ENCODE results near the gene CCNB3. TPM values are rescaled to one million over a fixed set of nuclear protein-coding genes. Genes with fewer than 3 reads are reported as not detected.
"Not testable (repeated sequence)": the region's sequence is repeated elsewhere in the genome, so short reads cannot be mapped to it uniquely, and the experiment has no call there.

Gene CCNB3, protein sequence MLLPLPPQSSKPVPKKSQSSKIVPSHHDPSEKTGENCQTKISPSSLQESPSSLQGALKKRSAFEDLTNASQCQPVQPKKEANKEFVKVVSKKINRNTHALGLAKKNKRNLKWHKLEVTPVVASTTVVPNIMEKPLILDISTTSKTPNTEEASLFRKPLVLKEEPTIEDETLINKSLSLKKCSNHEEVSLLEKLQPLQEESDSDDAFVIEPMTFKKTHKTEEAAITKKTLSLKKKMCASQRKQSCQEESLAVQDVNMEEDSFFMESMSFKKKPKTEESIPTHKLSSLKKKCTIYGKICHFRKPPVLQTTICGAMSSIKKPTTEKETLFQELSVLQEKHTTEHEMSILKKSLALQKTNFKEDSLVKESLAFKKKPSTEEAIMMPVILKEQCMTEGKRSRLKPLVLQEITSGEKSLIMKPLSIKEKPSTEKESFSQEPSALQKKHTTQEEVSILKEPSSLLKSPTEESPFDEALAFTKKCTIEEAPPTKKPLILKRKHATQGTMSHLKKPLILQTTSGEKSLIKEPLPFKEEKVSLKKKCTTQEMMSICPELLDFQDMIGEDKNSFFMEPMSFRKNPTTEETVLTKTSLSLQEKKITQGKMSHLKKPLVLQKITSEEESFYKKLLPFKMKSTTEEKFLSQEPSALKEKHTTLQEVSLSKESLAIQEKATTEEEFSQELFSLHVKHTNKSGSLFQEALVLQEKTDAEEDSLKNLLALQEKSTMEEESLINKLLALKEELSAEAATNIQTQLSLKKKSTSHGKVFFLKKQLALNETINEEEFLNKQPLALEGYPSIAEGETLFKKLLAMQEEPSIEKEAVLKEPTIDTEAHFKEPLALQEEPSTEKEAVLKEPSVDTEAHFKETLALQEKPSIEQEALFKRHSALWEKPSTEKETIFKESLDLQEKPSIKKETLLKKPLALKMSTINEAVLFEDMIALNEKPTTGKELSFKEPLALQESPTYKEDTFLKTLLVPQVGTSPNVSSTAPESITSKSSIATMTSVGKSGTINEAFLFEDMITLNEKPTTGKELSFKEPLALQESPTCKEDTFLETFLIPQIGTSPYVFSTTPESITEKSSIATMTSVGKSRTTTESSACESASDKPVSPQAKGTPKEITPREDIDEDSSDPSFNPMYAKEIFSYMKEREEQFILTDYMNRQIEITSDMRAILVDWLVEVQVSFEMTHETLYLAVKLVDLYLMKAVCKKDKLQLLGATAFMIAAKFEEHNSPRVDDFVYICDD (N-terminal part only)
- polyA plus RNA-seq (ENCODE audit: insufficient read length), result 1.6 TPM
- long read RNA-seq, donor 1, result 0 reads
- long read RNA-seq, donor 2, result 0 reads
- long read RNA-seq, donor 3, result 0 reads
- long read RNA-seq, donor 4, result 0 reads
- long read RNA-seq, donor 5, result 0 reads
- long read RNA-seq, donor 6, result 0 reads
- long read RNA-seq, donor 7, result 0 reads
- long read RNA-seq, donor 8, result 0 reads

DNA sequence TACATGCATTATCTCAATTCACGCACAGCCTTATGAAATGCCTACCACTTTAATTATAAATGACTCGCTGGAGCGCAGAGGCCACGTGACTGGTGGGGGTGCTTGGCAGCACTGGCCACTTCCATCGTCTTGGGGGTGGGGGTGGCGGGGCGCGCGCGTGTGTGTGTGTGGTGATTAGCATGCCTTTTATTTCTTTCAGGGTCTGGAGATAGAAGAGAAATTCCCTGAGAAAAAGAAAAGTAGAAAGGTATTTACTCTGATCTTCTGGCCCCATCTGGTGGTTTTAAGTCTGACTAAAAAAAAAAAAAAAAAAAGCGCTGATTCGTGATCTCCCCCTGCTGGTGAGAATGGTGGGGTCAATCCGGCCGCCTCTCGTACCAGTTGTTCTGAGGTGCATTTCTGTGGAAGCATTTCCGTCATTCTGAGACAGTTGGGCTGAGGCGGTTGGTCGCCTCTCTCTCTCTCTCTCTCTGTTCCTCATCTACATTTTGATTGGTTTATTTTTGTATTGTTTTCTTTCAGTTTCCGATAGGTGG lies at the start of gene CCNB3:
TSS of gene CCNB3 (plus strand) at position 402 of the 536 bp plus-strand sequence. CDS start 80,399 bp downstream, outside the sequence.
- peak; percentile 63 for DNase-seq

DNA sequence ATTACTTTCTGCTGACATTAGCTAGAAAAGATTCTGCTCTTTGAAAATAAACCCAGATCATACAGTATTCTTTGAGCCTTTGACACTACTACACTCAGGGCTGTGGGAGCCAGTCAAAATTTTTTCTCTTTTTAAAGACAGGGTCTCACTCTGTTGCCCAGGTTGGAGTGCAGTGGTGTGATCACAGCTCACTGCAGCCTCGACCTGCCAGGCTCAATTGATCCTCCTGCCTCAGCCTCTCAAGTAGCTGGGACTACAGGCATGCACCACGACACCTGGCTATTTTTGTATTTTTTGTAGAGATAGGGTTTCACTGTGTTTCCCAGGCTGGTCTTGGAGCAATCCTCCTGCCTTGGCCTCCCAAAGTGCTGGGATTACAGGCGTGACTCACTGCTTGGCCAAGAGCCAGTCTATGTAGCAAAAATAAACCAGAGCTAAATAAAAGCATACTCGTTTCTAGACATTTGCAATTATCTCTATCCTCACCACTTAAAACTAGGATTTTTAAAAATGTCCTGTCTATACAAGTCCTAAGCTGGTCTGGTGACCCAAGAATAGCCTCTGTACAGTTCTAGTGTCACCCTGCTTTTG lies 46.9 kb upstream of the CCNB3 start:
- DNase-seq, result no peak

DNA sequence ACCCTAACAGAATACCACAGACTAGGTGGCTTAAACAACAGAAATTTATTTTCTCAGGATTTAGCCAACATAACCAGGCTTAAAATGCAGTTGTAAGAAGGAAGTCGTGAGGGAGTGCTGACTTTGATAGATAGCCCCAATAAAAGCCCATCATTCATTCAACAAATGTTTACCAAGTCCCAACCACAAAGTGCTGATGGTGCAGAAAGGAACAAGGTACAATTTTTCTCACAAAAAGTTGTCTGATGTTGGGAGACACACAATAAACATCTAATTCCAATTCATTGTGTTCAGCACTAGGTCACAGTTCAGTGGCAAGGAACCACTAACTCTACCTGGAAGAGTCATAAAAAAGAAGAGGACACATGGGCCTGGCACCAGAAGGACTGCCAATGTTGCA lies 46.0 kb upstream of the CCNB3 start:
- DNase-seq, result no peak

DNA sequence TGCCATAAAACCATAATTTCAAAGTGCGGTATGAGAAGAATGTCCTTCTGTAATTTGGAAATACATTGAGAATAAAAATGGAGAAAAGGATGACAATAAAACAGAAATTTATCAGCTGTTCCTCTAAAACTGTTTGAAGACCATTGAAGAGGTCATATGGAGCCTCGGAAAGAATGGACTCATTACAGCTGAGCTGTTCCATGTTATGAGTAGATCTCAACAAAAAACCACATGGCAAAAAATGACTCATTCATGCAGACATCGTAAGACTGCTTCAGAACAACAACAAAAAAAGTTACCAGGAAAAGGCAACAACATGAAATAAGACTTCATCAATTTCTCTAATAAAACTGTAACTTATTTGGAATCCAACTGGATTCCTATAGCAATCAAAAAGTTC lies 43.4 kb upstream of the CCNB3 start:
- DNase-seq, result no peak

DNA sequence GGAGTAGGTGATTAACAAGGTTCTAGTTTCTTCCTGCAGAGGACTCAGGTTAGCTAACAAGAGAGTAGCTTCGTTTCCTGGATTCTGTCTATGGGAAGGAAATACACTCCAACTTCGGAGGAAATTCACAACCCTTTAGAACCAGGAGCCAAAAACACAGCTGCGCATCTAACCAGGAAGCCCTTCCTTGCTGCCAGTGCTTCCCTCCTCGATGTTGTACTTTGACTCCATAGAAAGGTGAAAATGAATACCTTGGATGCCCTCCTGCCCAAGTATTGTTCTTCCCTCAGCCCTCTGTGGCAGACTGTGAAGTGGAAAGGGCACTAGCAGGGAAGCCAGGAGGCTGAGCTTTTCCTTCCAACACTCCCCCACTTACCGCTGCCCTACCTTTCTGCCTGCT lies 38.8 kb upstream of the CCNB3 start:
- no peak for DNase-seq

DNA sequence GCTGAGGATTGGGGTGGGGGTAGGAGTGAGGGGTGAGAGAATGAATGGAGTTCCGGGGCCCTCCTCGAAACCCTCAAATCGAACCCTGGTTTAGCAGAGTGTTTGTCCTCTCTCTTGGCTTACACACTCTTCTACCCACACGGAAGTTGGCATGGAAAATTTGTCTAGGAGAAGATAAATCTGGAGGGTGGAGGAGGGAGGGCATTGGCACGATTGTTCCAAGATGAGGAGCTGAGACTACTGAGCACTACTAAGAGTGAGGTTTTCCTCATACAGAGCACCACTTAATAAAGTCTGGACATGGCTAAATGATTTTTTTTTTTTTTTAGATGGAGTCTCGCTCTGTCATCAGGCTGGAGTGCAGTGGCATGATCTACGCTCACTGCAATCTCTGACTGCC lies 37.2 kb upstream of the CCNB3 start:
- DNase-seq, result no peak

DNA sequence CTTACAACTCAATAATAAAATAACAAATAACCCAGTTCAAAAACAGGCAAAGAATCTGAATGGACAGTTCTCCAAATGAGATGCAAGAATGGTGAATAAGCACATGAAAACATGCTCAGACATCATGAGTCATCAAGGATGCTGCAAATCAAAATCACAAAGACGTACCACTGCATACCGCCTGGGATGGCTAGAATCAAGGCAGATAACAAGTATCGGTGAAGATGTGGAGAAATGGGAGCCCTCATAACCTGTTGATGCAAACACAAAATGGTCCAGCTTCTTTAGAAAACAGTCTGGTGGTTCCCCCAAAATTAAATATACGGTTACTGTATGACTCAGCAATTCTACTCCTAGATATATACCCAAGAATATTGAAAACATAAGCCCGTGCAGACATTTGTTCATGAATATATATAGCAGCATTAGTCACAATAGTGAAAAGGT lies 36.3 kb upstream of the CCNB3 start:
- no peak for DNase-seq

DNA sequence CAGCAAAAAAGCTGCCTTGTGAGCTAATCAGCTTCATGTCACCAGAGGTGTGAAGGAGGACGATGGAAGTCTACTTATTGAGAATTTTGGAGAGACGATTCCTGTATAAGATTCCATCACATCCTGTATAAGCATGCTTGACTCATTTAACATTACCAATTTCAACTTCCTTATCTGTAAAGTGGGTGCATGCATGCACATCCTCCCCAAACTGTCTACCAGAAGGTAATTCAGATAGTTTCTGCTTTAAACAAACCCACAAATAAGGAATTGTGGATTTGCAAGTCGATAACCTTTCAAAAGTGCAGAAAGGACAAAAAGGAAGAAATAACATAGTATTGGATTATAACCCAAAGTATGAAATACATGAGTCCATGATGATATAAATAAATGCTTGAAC lies 34.8 kb upstream of the CCNB3 start:
- no peak for DNase-seq

DNA sequence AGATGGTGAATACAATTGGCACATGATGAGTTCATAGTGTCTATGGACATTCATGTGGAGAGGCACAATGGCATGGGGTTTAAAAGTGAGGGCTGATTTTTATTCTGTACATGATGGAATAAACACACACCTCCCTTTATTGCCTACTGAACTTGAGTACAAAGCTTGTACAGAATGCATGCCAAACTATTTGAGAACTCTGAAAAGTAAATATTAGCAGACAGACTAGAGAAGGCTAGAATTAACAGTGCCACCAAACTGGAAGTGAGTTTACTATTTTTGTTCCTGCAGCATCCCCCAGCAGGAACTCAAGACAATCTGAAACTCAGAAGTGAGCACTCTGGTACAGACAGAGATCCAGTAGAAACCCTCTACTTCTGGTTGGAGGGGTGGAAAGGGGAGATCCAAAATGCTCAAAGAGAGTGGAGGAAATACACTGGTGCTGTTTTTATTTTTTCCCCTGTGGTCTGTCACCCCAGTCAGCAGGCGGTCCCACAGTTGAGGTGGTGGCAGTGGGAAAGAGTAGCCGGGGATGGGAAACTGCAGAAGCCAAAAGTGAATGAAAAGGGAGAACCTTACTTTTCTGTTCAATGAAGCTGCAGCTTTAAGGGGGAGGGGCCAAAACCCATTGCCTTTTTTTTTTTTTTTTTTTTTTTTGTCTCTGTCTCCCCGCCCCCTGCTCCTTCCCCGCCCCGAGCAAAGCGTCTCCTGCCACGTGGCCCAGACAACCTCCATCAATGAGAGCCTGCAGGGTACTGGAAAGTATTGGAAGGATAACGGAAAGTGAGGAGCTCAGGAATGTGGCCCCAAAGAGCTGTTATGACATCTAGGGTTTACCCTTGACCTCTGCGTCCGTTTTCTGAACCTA lies 24.3 kb upstream of the CCNB3 start:
- DNase-seq, result no peak

DNA sequence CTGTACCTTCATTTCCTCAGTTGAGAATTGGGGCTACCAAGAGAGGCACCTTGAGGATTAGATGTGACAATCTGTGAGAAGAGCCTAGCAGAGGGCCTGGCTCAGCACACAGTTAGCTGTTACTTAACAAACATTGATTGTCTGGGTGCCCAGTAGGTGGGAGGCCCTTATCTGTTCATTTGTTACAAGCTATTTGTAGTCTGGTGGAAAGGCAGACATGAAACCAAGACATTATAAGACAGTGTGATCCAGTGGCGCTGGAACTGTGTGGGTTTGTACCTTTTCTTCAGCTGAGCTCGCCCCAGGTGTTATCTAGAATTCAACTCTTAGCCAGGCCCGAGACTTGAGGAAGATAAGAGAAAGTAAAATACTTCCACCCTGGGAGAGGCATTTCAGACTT lies 20.7 kb upstream of the CCNB3 start:
- no peak for DNase-seq

DNA sequence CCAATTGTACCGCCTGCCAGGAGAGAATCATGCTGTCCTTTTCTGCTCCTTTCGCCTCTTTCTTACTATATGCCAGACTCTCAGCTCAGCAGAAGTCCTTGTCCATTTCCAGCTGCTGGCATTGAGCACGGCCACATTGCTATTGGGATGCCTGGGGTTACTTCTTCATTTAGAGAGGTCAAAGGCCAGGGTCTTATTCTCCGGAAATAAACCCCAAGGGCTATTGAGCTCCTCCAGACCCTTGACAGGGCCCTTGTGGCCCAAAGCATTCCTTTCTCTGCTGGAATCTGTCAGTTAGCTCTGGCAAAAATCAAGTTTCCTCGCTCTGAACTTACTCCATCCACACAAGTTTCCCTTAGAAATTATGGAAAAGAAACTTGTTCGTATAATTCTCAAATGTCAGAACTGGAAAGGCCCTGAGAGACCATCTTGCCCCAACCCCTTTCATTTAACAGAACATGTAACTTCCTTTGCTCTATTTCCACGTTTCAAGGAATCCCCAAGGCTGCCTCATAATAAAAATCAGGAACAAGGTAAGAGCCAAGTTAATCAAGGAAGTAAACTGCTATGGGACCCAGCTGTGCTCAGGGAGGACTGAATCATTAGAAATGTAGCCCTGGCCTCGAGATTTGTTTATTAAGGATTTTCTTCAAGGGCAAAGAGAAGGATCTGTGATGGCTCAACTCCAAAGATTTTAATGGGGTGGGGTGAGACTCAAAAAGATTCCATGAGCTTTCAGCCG lies 15.5 kb upstream of the CCNB3 start:
- no peak for DNase-seq

DNA sequence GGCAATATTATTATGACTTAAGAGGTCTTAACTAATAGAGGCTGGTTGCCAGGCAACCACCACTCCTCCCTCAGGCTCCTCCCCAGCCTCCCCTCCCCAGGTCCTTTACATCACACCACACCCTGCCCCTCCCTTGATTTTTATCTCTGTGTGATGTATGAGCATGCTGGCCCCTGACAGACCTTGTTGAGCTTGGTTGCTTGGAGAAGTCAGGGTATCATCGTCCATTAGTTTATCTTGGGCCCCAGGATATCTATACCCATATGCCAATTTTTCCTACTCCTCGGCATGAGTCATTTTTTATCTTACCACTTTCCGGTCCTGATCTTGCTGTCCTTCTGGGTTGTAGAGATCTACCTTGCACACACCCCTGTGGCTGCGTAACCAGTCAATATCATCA lies 6.2 kb upstream of the CCNB3 start:
- no peak for DNase-seq

DNA sequence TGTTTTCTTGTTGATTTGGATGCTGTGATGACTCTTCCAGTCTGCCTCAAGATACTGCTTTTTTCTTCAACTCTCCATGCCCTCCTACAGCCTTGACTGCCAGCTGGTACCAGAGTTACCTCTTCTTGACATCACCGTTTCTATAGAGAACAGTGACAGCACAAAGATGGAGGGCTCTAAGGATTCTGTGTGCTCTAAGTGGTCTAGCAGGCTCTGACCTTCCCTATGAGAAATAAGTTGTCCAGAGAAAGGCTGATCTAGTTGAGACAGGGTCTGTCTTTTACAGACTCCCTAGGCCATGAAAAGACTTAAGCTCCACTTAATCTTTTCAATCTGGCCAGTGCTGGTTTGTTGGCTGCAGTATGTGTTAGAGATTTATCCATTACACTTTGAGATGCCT lies 3.7 kb upstream of the CCNB3 start, which contains the start of gene AKAP4:
TSS of gene AKAP4 (minus strand) at position 101 of the 400 bp plus-strand sequence. CDS start 118 bp downstream, outside the sequence.
- no peak for DNase-seq

DNA sequence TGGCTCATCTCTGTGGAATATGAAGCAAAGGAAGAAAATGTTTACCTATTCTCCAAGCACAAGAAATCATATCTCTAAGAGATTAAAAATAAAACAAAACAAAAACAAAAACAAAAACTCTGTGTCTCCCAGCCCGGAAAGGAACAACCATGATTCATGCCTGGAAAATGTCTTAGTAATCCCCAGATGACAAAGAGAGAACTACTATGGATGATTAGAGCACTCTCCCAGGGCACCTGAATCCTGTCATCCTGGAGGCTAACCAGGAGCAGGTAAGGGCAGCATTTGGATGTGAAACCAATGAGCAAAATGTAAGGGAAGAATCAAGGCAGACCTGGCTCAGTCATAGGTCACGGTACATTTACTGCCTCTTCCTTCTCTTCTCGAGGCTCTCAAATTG lies 2.0 kb upstream of the CCNB3 start:
- no peak for DNase-seq

DNA sequence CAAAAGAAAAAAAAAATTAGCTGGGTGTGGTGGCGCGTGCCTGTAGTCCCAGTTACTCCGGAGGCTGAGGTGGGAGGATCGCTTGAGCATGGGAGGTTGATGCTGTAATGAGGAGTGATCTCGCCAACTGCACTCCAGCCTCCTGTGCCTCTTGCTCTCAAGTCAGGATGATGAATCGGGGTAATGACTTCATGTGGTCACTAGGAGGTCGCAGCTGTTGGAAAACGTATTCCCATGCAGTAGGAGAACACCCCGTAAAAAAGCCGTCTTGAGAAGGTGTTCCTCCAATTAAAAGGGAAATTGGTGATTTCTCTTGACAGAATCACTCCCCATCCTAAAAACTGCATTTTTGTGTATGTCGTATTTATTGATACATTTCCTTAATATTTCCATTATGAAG lies 2.2 kb downstream of the CCNB3 start:
- DNase-seq, result no peak

DNA sequence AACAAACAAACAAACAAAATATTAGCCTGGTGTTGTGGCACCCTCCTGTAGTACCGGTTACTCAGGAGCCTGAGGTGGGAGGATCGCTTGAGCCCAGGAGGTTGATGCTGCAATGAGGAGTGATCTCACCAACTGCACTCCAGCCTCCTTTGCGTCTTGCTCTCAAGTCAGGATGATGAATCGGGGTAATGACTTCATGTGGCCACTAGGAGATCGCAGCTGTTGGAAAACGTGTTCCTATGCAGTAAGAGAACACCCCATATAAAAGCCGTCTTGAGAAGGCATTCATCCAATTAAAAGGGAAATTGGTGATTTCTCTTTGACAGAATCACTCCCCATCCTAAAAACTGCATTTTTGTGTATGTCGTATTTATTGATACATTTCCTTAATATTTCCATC lies 6.9 kb downstream of the CCNB3 start:
- no peak for DNase-seq

DNA sequence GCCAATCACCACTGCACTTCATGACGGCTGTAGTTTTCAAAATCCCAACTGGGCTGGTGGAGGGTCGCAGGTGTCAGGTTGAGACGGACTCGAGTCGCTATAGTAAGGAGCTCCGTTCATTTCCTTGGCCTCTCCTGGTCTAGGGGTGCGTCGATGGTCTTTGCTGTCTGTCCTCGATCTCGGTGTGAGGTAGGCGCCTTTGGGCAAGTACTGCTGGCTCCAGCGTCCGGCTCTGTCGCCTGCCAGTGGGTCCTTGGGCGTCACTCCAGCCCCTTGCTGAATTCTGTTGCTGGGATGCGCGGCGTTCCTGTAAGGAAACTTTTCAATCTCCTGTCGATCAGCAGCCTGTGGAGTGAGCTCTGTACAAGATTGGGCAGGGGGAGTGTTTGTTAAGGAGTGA lies 76.7 kb downstream of the CCNB3 start:
- no peak for DNase-seq

DNA sequence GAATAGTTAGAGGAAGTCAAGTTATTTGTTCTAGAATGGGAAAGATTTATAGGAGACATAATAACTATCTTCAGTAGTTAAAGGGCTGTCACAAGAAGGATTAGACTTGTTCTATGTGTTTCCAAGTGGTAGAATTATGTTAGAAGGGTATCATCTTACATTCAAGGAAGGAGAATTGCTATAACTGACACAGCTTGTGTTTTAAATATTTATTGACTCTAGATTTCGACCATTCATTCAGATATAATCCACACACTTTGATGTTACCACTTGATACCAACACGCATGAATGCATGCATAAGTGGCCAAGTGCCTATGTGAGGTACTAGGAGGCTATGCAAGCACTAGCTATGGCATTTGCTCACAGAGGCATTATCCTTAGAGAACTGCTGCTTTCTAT lies 122.7 kb downstream of the CCNB3 start:
- DNase-seq, result no peak

DNA sequence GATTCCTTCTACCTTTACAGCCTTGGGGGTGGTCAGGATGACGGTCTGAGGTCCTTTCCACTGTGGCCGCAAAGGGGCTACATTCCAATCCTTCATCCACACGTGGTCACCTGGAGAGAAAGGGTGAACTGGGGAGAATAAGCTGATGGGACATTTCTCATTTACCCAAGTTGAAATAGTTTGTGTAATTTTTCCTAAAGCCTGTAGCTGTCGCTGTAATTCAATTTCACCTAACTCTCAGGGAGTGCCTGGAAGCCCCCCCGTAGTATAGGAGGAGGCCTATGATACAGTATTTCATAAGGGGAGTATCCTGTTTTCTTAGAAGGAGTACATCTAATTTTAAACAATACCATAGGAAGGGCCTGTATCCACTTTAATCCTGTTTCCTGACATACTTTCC lies 128.1 kb downstream of the CCNB3 start:
- not testable (repeated sequence) for DNase-seq

DNA sequence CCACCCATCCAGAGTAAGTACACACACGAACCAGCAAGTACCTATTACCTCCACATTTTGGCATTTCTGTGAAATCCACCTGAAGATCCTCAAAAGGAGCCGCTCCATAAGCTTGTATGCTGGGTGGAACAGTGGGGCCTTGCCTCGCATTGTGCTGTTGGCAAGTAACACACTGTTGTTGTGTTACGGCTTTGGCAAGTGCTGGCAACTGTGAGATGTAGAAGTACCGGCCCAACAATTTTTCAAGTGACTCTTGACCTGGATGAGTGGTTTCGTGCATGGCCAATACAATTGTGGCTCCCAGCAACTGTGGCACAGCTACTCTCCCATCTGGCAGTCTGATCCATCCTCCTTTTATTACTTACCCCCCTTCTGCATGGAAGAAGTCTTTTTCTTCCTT lies 128.7 kb downstream of the CCNB3 start:
- no peak for DNase-seq

All from left kidney (tissue), 8 donors.